GM10266 (cell line): ENCODE measurements around the gene PARPBP.
"Not testable (repeated sequence)": the region's sequence is repeated elsewhere in the genome, so short reads cannot be mapped to it uniquely, and the experiment has no call there.

Experiments used
- DNase-seq: peaks from one replicate; pipeline ENCODE4 v3.0.0; 2012; ENCODE audit errors: extremely low spot score
- CTCF ChIP-seq: IDR thresholded peaks from 2 replicates; pipeline ENCODE4 v1.5.1; 2012; ENCODE audit warnings: mild to moderate bottlenecking, low read depth; ENCODE audit not compliant: control insufficient read depth, insufficient read depth; ENCODE audit errors: missing control alignments

Gene PARPBP

GRCh38 chr12:102234599-102234998, 114.6 kb downstream of the PARPBP start:
- DNase-seq: no peak
- TF ChIP-seq CTCF: no peak

- DNase-seq: not testable (repeated sequence)
These were observed 120.9 kb downstream of the PARPBP start for GRCh38 chr12:102240859-102241258.
